T-cell (primary cell): ENCODE measurements around the gene RETREG1. TPM values are rescaled to one million over a fixed set of nuclear protein-coding genes. Genes with fewer than 3 reads are reported as not detected.

Experiments used
- ATAC-seq, 4 experiments: fragments of 200-7000 bp in 3 of 4; fragments of 150-1000 bp in 1 of 4; cut with Tn5 transposase; replicated peaks in 1 of 4; 1 replicate in 3 of 4; 2 replicates in 1 of 4; pipeline ENCODE4 v1.10.0; 2021; ENCODE audit warnings: moderate library complexity in 3 of 4, mild to moderate bottlenecking in 2 of 4, moderate number of reproducible peaks in 1 of 4
- CTCF ChIA-PET, 2 donors: fragments of 300-600 bp; sonication (Branson Sonifier 250); formaldehyde crosslinking; loops; one replicate each; lab custom pipeline; 2022; ENCODE audit warnings: antibody characterized with exemption in 2 of 2; lab: Charles Lee
- POLR2A ChIA-PET, 2 donors: fragments of 300-600 bp; sonication (Branson Sonifier 250); formaldehyde crosslinking; loops; one replicate each; lab custom pipeline; 2022; ENCODE audit warnings: antibody characterized with exemption in 2 of 2; lab: Charles Lee
- DNase-seq, 35 experiments: peaks; one replicate each; pipeline versions ENCODE4 v3.0.0 to v3.0.0-alpha.2; 2013 to 2023
- H3K27ac ChIP-seq: one replicate; pipeline ENCODE4 v1.5.1; 2013; ENCODE audit warnings: low read length
- H3K27me3 ChIP-seq, 2 experiments: replicated peaks in 1 of 2; 1 replicate in 1 of 2; 2 replicates in 1 of 2; pipeline versions ENCODE4 v1.6.1 to v1.7.0; 2013; ENCODE audit warnings: low read length in 1 of 2, mixed read lengths in 1 of 2; ENCODE audit not compliant: control insufficient read depth in 2 of 2, insufficient read depth in 2 of 2; ENCODE audit errors: extremely low read depth in 1 of 2
- H3K36me3 ChIP-seq, 2 donors: 1 replicate in 1 of 2; 2 replicates in 1 of 2; pipeline versions ENCODE4 v1.6.1 to v1.7.0; 2013; ENCODE audit warnings: low read length in 1 of 2; ENCODE audit not compliant: control insufficient read depth in 2 of 2, insufficient read depth in 1 of 2; ENCODE audit errors: extremely low read depth in 1 of 2
- H3K4me1 ChIP-seq, 2 experiments: 1 replicate in 1 of 2; 2 replicates in 1 of 2; pipeline versions ENCODE4 v1.6.1 to v1.7.0; 2013; ENCODE audit warnings: low read length in 2 of 2, mixed read lengths in 1 of 2; ENCODE audit not compliant: insufficient read depth in 2 of 2, control insufficient read depth in 1 of 2; ENCODE audit errors: extremely low read depth in 1 of 2
- H3K4me3 ChIP-seq, 2 donors: 1 replicate in 1 of 2; 2 replicates in 1 of 2; pipeline versions ENCODE4 v1.5.1 to v1.7.0; 2013; ENCODE audit warnings: mild to moderate bottlenecking in 2 of 2, low read length in 1 of 2, moderate library complexity in 1 of 2; ENCODE audit not compliant: control insufficient read depth in 1 of 2; ENCODE audit errors: extremely low read depth in 1 of 2
- H3K9me3 ChIP-seq: 2 replicates; pipeline ENCODE4 v1.7.0; 2013
- H3K27ac Mint-ChIP-seq, 2 donors: one replicate each; pipeline ENCODE4 v1.8.0; 2020 to 2021; ENCODE audit warnings: mild to moderate bottlenecking in 2 of 2, mixed read lengths in 2 of 2
- H3K27me3 Mint-ChIP-seq, 2 donors: one replicate each; pipeline ENCODE4 v1.8.0; 2021 to 2022; ENCODE audit warnings: mixed read lengths in 2 of 2
- H3K36me3 Mint-ChIP-seq: one replicate; pipeline ENCODE4 v1.8.0; 2021; ENCODE audit warnings: mixed read lengths
- H3K4me1 Mint-ChIP-seq, 3 donors: one replicate each; pipeline ENCODE4 v1.8.0; 2020 to 2022; ENCODE audit warnings: mixed read lengths in 3 of 3, mild to moderate bottlenecking in 1 of 3
- H3K4me3 Mint-ChIP-seq, 3 donors: one replicate each; pipeline ENCODE4 v1.8.0; 2020 to 2022; ENCODE audit warnings: mild to moderate bottlenecking in 3 of 3, mixed read lengths in 3 of 3, moderate library complexity in 3 of 3
- H3K9me3 Mint-ChIP-seq, 3 donors: one replicate each; pipeline ENCODE4 v1.8.0; 2020 to 2022; ENCODE audit warnings: mixed read lengths in 3 of 3
- WGBS: methylation state at CpG from one replicate; pipeline ENCODE4 v1.1.5; 2013; ENCODE audit warnings: missing lambda C conversion rate; ENCODE audit not compliant: insufficient coverage; 5-methylcytosine and 5-hydroxymethylcytosine counted together
- total RNA-seq, 35 experiments: library from RNA in 6 of 35; stranded (reverse) in 6 of 35; fragments of 120-200 nt in 1 of 35; gene quantifications; one replicate each; pipeline versions ENCODE4 v1.2.1 to v1.2.4 and lab custom pipeline; 2013 to 2026

The RETREG1 gene
- total RNA-seq, 5 donors from 2014 or later (not counting 1 experiment from before 2014, with no cell fraction given): 41.0 to 72.1 (median 55.5) TPM

DNA sequence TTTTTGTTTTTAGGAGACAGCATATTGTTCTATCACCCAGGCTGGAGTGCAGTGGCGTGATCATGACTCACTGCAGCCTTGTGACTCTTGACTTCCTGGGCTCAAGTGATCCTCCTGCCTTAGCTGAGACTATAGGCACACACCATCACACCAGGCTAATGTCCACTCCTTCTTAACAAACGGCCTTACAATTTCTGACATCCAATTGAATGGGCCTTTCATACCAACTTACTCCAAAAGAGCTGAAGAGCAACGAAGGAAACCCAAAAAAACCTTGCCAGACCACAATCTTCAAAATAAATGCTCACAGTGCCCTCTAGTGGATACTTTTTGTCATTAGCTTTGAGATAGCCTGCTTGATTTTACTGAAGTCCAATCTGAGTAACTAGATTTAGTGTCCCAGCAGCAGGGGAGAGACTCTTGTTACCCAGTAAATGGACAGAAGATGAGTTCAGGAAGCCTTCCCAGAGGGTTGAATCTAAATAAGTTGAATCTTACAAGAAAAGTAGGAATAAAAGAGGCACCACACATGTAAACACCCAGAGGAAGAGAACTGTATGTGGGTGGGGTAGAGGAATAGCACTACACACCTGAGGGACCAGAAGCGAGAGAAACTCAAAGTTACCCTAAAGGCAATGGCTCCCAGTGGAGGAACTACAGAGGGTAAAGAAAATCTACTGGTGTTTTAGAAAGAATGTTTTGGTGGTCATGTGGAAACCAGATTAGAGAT is 160.5 kb downstream of the RETREG1 start:
- POLR2A ChIA-PET: interaction anchor here in 1 of 2 donors (0.5 to 1.0 kb wide), 3 partner anchors 8 to 42 kb away, joined by 3 to 4 read pairs (median 3); no protein-coding TSS in a partner anchor
- no peak overlapping the region for H3K27ac ChIP-seq
- Mint-ChIP-seq H3K9me3 (no peaks in the 10 kb centered on the region), H3K4me1 (peaks cover 67 to 81% (median 71%) of the 10 kb centered on the region in 3 donors), H3K27me3 (no peaks in the 10 kb centered on the region), H3K36me3 (peaks cover 44% of the 10 kb centered on the region), H3K27ac (peak overlapping the region; percentile 65 to 68), H3K4me3 (peak overlapping the region; percentile 28 to 50 (median 34))
- ATAC-seq (peak; percentile 42 to 73 (median 66)), DNase-seq (peak in 7 of 35 experiments; percentile 6 to 82 (median 8))
- CTCF ChIA-PET: interaction anchor here (0.7 to 3.6 kb wide), 16 partner anchors 8 to 1350 kb away, joined by 3 to 25 read pairs (median 6); partner anchors contain the start of gene ZNF622 (in 2 of the 2)
- peaks cover 8 to 11% of the 10 kb centered on the region in 2 experiments for H3K4me1 ChIP-seq
- 45% methylated on average over 2 of the region's 4 CpGs for WGBS
- no peak overlapping the region for H3K4me3 ChIP-seq
- H3K36me3 ChIP-seq: peaks cover 0 to 82% of the 10 kb centered on the region in 2 donors
- H3K9me3 ChIP-seq: no peaks in the 10 kb centered on the region
- no peaks in the 10 kb centered on the region for H3K27me3 ChIP-seq

DNA sequence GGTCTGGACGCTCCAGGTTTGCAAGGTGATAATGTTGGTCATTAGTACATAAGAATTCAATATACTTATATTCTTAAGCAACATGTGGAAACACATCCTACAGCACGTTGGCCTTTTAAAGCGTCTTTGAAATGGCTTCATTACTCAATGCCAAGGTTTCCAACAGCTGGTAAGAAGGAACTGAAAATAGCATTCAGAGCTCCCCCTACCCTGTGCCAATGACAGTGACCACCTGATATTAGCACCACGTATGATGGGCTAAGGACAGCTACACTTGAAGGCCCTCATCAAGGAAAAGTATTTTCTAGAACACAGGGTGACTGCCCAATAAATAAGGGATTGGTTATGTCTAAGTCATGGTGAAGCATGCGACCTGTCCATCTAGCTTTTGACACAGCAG is 161.1 kb downstream of the RETREG1 start:
- WGBS: 66% methylated on average over 3 of the region's 5 CpGs
- H3K4me1 ChIP-seq: peaks cover 7 to 8% of the 10 kb centered on the region in 2 experiments
- ATAC-seq: peak in 1 of 4 experiments; percentile 5

DNA sequence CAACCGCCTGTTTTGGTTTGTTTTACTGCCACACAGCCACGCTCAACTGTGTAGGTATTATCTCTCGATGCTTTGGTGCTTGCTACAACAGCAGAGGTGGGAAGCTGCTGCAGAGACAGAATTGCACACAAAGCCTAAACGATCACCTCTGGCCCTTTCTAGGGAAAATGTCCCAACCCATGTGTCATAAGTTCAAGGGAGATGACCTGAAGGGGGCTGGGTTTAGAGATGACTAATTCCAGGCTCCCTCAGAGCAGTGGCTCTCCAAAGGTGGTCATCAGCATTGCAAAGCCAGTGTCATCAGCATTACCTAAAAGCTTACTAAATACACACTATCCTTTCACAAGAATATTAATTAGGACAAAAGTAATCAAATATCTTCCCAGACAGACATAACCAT is 162.1 kb downstream of the RETREG1 start:
- Mint-ChIP-seq H3K36me3 (peaks cover 45% of the 10 kb centered on the region), H3K4me1 (peaks cover 52 to 65% (median 56%) of the 10 kb centered on the region in 3 donors), H3K27me3 (no peaks in the 10 kb centered on the region), H3K9me3 (no peaks in the 10 kb centered on the region), H3K4me3 (no peak overlapping the region), H3K27ac (no peak overlapping the region)
- H3K4me3 ChIP-seq: no peak overlapping the region
- peaks cover 7 to 8% of the 10 kb centered on the region in 2 experiments for H3K4me1 ChIP-seq
- ChIA-PET POLR2A (no interaction called here), CTCF (interaction anchor here (0.6 to 3.6 kb wide), 9 partner anchors 10 to 1349 kb away, joined by 3 to 25 read pairs (median 5); partner anchors contain the start of gene ZNF622 (in 2 of the 2))
- no peak for DNase-seq
- no peaks in the 10 kb centered on the region for H3K27me3 ChIP-seq
- WGBS: 91% methylated on average over 4 of the region's 4 CpGs
- ATAC-seq: no peak
- peaks cover 0 to 82% of the 10 kb centered on the region in 2 donors for H3K36me3 ChIP-seq
- H3K9me3 ChIP-seq: no peaks in the 10 kb centered on the region
- no peak overlapping the region for H3K27ac ChIP-seq

More for the DNA sequence above, 161.1 kb downstream of the RETREG1 start:
- Histone ChIP-seq H3K27me3 (no peaks in the 10 kb centered on the region), H3K4me3 (no peak overlapping the region), H3K9me3 (no peaks in the 10 kb centered on the region), H3K27ac (no peak overlapping the region), H3K36me3 (peaks cover 0 to 82% of the 10 kb centered on the region in 2 donors)
- H3K4me1 Mint-ChIP-seq: peaks cover 61 to 75% (median 65%) of the 10 kb centered on the region in 3 donors
- DNase-seq: no peak
- POLR2A ChIA-PET: interaction anchor here in 1 of 2 donors (0.5 to 1.0 kb wide), 3 partner anchors 9 to 172 kb away, joined by 3 to 5 read pairs (median 3); no protein-coding TSS in a partner anchor
- no peaks in the 10 kb centered on the region for H3K27me3 Mint-ChIP-seq
- H3K36me3 Mint-ChIP-seq: peaks cover 44% of the 10 kb centered on the region
- H3K27ac Mint-ChIP-seq: peak overlapping the region; percentile 65 to 68
- no peaks in the 10 kb centered on the region for H3K9me3 Mint-ChIP-seq
- H3K4me3 Mint-ChIP-seq: peak overlapping the region; percentile 28 to 50 (median 34)
- CTCF ChIA-PET: interaction anchor here (0.6 to 3.6 kb wide), 17 partner anchors 9 to 1870 kb away, joined by 3 to 25 read pairs (median 5); partner anchors contain the start of gene ZNF622 (in 2 of the 2)

DNA sequence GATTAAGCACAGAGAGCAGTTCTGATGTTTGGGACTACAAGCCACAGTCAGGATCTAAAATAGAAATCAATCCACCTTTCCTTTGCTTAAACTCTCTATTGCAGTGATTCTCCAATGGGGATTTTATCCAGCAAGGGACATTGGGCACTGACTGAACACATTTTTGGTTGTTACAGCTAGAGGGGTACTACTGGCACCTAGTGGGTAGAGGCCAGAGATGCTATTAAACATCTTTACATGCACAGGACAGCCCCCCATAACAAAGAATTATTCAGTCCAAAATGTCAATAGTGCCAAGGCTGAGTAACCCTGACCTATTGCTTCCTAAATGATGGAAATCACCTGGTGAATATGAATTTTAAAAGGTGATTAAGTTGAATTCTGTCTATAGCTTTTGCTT is 163.2 kb downstream of the RETREG1 start:
- POLR2A ChIA-PET: no interaction called here
- H3K27me3 Mint-ChIP-seq: no peaks in the 10 kb centered on the region
- no peak overlapping the region for H3K27ac Mint-ChIP-seq
- no peaks in the 10 kb centered on the region for H3K9me3 ChIP-seq
- peaks cover 44 to 58% (median 48%) of the 10 kb centered on the region in 3 donors for H3K4me1 Mint-ChIP-seq
- CTCF ChIA-PET: interaction anchor here (0.7 to 1.1 kb wide), 4 partner anchors 10 to 1347 kb away, joined by 4 to 15 read pairs (median 6); no protein-coding TSS in a partner anchor
- ATAC-seq (no peak), DNase-seq (no peak)
- peaks cover 6 to 7% of the 10 kb centered on the region in 2 experiments for H3K4me1 ChIP-seq
- no peak overlapping the region for H3K27ac ChIP-seq
- H3K4me3 Mint-ChIP-seq: no peak overlapping the region
- no peaks in the 10 kb centered on the region for H3K9me3 Mint-ChIP-seq
- peaks cover 53% of the 10 kb centered on the region for H3K36me3 Mint-ChIP-seq
- no peak overlapping the region for H3K4me3 ChIP-seq
- no peaks in the 10 kb centered on the region for H3K27me3 ChIP-seq
- H3K36me3 ChIP-seq: peaks cover 0 to 83% of the 10 kb centered on the region in 2 donors

DNA sequence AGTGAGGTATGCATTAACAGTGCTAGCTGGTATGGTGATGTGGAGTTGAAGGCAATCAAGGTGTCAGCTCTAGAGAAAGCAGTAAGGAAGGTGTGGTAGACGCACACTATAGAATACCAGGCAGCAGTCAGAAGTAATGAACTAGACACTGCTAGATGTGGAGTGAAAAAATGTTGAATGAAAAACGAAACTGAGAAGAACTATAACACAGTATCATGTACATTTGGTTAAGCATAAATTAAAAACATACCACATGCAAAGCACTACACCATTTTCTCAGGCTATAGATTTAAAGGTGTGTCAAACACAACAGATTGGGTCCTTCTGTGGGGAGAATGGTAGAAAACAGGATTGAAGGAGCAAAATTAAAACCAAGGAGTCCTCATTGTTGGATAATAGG is 166.6 kb downstream of the RETREG1 start:
- peaks cover 61% of the 10 kb centered on the region for H3K36me3 Mint-ChIP-seq
- H3K4me1 Mint-ChIP-seq: peaks cover 13 to 24% (median 17%) of the 10 kb centered on the region in 3 donors
- no peak overlapping the region for H3K4me3 ChIP-seq
- ChIA-PET POLR2A (interaction anchor here in 1 of 2 donors (0.6 kb wide), 1 partner anchor 67 kb away, joined by 3 read pairs; no protein-coding TSS in a partner anchor), CTCF (no interaction called here)
- H3K4me3 Mint-ChIP-seq: no peak overlapping the region
- no peak overlapping the region for H3K27ac ChIP-seq
- no peaks in the 10 kb centered on the region for H3K27me3 Mint-ChIP-seq
- WGBS: no CpG with 5 or more reads among the region's 2 CpGs
- H3K9me3 Mint-ChIP-seq: no peaks in the 10 kb centered on the region
- no peaks in the 10 kb centered on the region for H3K9me3 ChIP-seq
- ATAC-seq: no peak
- no peak overlapping the region for H3K27ac Mint-ChIP-seq
- no peak for DNase-seq
- H3K4me1 ChIP-seq: no peaks in the 10 kb centered on the region
- peaks cover 0 to 63% of the 10 kb centered on the region in 2 donors for H3K36me3 ChIP-seq
- H3K27me3 ChIP-seq: no peaks in the 10 kb centered on the region

DNA sequence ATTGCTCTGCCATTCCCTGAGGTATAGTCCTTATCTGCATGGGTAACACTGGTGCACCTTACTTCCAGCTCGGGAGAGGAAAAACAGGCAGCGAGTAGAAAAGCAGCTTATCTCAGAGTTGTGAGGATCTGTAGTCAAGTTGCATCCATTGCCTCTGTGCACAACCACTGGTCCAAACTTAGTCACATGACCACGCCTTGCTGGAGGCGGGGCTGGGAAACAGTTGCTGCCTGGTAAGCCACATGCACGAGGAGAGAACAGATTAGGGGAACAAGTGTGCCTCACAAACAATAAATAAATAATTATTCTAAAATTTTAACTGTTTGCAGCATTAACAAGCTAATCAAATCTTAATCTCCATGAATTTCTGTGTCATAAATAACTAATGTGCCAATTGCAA is 169.8 kb downstream of the RETREG1 start:
- ChIA-PET CTCF (interaction anchor here (1.0 to 1.6 kb wide), 4 partner anchors 9 to 12 kb away, joined by 3 to 6 read pairs (median 6); no protein-coding TSS in a partner anchor), POLR2A (interaction anchor here (0.7 kb wide), 2 partner anchors 222 to 1189 kb away, joined by 3 read pairs; no protein-coding TSS in a partner anchor)
- no peak overlapping the region for H3K27ac Mint-ChIP-seq
- H3K27me3 Mint-ChIP-seq: no peaks in the 10 kb centered on the region
- peaks cover 49% of the 10 kb centered on the region for H3K36me3 Mint-ChIP-seq
- no peak overlapping the region for H3K4me3 Mint-ChIP-seq
- no peak for DNase-seq
- Histone ChIP-seq H3K27me3 (no peaks in the 10 kb centered on the region), H3K9me3 (no peaks in the 10 kb centered on the region), H3K36me3 (peaks cover 0 to 40% of the 10 kb centered on the region in 2 donors), H3K27ac (no peak overlapping the region), H3K4me3 (no peak overlapping the region), H3K4me1 (no peaks in the 10 kb centered on the region)
- H3K9me3 Mint-ChIP-seq: no peaks in the 10 kb centered on the region
- no peak for ATAC-seq
- H3K4me1 Mint-ChIP-seq: no peaks in the 10 kb centered on the region
- WGBS: no CpG with 5 or more reads among the region's 5 CpGs
